Inflammatory macrophage treated with lipopolysaccharide for 1 hour (primary cell): ENCODE data around the gene LRRC51.

ENCODE experiments used
- DNase-seq, 2 donors: peaks; one replicate each; pipeline ENCODE4 v3.0.0-alpha.2; 2020 to 2022

Gene LRRC51

GRCh38 chr11:72080326-72081183, at the start of gene LRRC51, which contains the start of gene NUMA1:
Gene LRRC51, plus strand, starts transcription at chr11:72080850. Its CDS starts 8,234 bp downstream, at chr11:72089084.
Gene NUMA1, minus strand, starts transcription at chr11:72080542. Its CDS starts 44,599 bp downstream, at chr11:72035943.
- DNase-seq, result peak; percentile 100

GRCh38 chr11:72036687-72037086, 44.0 kb upstream of the LRRC51 start:
- no peak for DNase-seq

GRCh38 chr11:72037554-72038311, 42.9 kb upstream of the LRRC51 start:
- no peak for DNase-seq

GRCh38 chr11:72038491-72038890, 42.2 kb upstream of the LRRC51 start:
- no peak for DNase-seq

GRCh38 chr11:72039031-72039855, 41.4 kb upstream of the LRRC51 start:
- no peak for DNase-seq

GRCh38 chr11:72039856-72040401, 40.7 kb upstream of the LRRC51 start:
- no peak for DNase-seq

- peak; percentile 56 to 75 for DNase-seq
These were observed 39.9 kb upstream of the LRRC51 start for GRCh38 chr11:72040491-72041363.

GRCh38 chr11:72041364-72042063, 39.1 kb upstream of the LRRC51 start:
- no peak for DNase-seq

- DNase-seq, result no peak
These were observed 38.4 kb upstream of the LRRC51 start for GRCh38 chr11:72042064-72042745.

- DNase-seq, result no peak
These were observed 34.8 kb upstream of the LRRC51 start for GRCh38 chr11:72045849-72046248.

- DNase-seq, result no peak
These were observed 31.7 kb upstream of the LRRC51 start for GRCh38 chr11:72048766-72049460.

- no peak for DNase-seq
These were observed 22.1 kb upstream of the LRRC51 start for GRCh38 chr11:72058416-72059034.

- no peak for DNase-seq
These were observed 18.8 kb upstream of the LRRC51 start for GRCh38 chr11:72061739-72062396.

- DNase-seq, result no peak
These were observed 13.8 kb upstream of the LRRC51 start for GRCh38 chr11:72066855-72067254.

GRCh38 chr11:72067266-72067665, 13.4 kb upstream of the LRRC51 start:
- DNase-seq, result no peak

GRCh38 chr11:72067676-72068075, 13.0 kb upstream of the LRRC51 start:
- DNase-seq, result no peak

- DNase-seq, result peak; percentile 60 to 72
These were observed 11.4 kb upstream of the LRRC51 start for GRCh38 chr11:72069200-72069599.

GRCh38 chr11:72069787-72070251, 10.8 kb upstream of the LRRC51 start:
- peak; percentile 91 to 99 for DNase-seq
